GM18870 (cell line): ENCODE measurements around the gene GNA15.
"Not testable (repeated sequence)": the region's sequence is repeated elsewhere in the genome, so short reads cannot be mapped to it uniquely, and the experiment has no call there.

Experiments
- ATAC-seq: cut with Tn5 transposase; IDR thresholded peaks from one replicate; pipeline ENCODE4 v1.9.1; 2021; ENCODE audit warnings: moderate library complexity; ENCODE audit not compliant: unreplicated experiment

GNA15 gene

GRCh38 chr19:3146677-3147100 lies 10.9 kb downstream of the GNA15 start:
- ATAC-seq = no peak

- ATAC-seq = no peak
Observed at GRCh38 chr19:3148503-3148902, 12.7 kb downstream of the GNA15 start.

- no peak for ATAC-seq
Observed at GRCh38 chr19:3149089-3149488, 13.3 kb downstream of the GNA15 start.

- no peak for ATAC-seq
Observed at GRCh38 chr19:3149526-3150505, 14.0 kb downstream of the GNA15 start.

GRCh38 chr19:3150739-3151329 lies 15.0 kb downstream of the GNA15 start:
- no peak for ATAC-seq

GRCh38 chr19:3151563-3152418 lies 16.0 kb downstream of the GNA15 start:
- ATAC-seq = no peak

GRCh38 chr19:3152419-3152780 lies 16.6 kb downstream of the GNA15 start:
- no peak for ATAC-seq

GRCh38 chr19:3153286-3154230 lies 17.7 kb downstream of the GNA15 start:
- no peak for ATAC-seq

- ATAC-seq = not testable (repeated sequence)
Observed at GRCh38 chr19:3154447-3154846, 18.6 kb downstream of the GNA15 start.

- no peak for ATAC-seq
Observed at GRCh38 chr19:3154957-3155736, 19.3 kb downstream of the GNA15 start.

- ATAC-seq = no peak
Observed at GRCh38 chr19:3157096-3157845, 21.4 kb downstream of the GNA15 start.

- no peak for ATAC-seq
Observed at GRCh38 chr19:3159565-3159964, 23.7 kb downstream of the GNA15 start.

GRCh38 chr19:3160219-3160618 lies 24.4 kb downstream of the GNA15 start:
- no peak for ATAC-seq

- no peak for ATAC-seq
Observed at GRCh38 chr19:3161453-3161852, 25.6 kb downstream of the GNA15 start.

GRCh38 chr19:3162418-3163229 lies 26.8 kb downstream of the GNA15 start:
- no peak for ATAC-seq

GRCh38 chr19:3163230-3163886 lies 27.5 kb downstream of the GNA15 start:
- no peak for ATAC-seq

- no peak for ATAC-seq
Observed at GRCh38 chr19:3163943-3164342, 28.1 kb downstream of the GNA15 start.
